Right lung (tissue), 5 donors: ENCODE data around the gene GALNT10. TPM values are rescaled to one million over a fixed set of nuclear protein-coding genes. Genes with fewer than 3 reads are reported as not detected.

Experiments used
- polyA plus RNA-seq, 5 donors: library from polyadenylated mRNA; unstranded; fragments of 120-200 nt; gene quantifications; one replicate each; pipeline versions ENCODE4 v1.2.1 to v1.2.3, GENCODE V29; 2013; ENCODE audit warnings: inconsistent platforms in 1 of 5, low replicate concordance in 1 of 5; ENCODE audit not compliant: insufficient read length in 5 of 5, insufficient read depth in 1 of 5

GALNT10 gene
- polyA plus RNA-seq, 5 donors: 17.0 to 27.0 (median 23.5) TPM

Other genes starting within 250 kb of the GALNT10 start
- 10 to 100 TPM; 23.8 to 41.1 (median 34.6) TPM for gene FAM114A2, start 151.8 kb upstream of the GALNT10 start, polyA plus RNA-seq
- gene MFAP3, start 151.8 kb upstream of the GALNT10 start, polyA plus RNA-seq: 10 to 100 TPM; 21.0 to 43.2 (median 40.2) TPM